PC-9 (cell line): Measurements from ENCODE around the gene ATP11B.

ENCODE experiments used
- CTCF ChIP-seq: fragments of 200-600 bp; sonication (generic); conservative IDR thresholded peaks from 2 replicates; pipeline ENCODE4 v1.6.1; 2017; ENCODE audit warnings: mixed run types, antibody characterized with exemption, mild to moderate bottlenecking, moderate library complexity
- EZH2 ChIP-seq: fragments of 200-600 bp; sonication (generic); IDR thresholded peaks from 2 replicates; pipeline ENCODE4 v1.8.0; 2017; ENCODE audit warnings: antibody characterized with exemption, low read depth

- no peak for TF ChIP-seq CTCF
- no peak for TF ChIP-seq EZH2
Observed at GRCh38 chr3:182896553-182896952, 103.2 kb downstream of the ATP11B start.
